Measurements from ENCODE around the gene ATP23. TPM values are rescaled to one million over a fixed set of nuclear protein-coding genes. Genes with fewer than 3 reads are reported as not detected.

The ATP23 gene
- total RNA-seq, 1 experiment from 2014 or later = 10.3 TPM

- peaks cover 62% of the 10 kb centered on the region for H3K4me1 ChIP-seq (ENCODE audit: control insufficient read depth, insufficient read depth, low read length)
- TF ChIP-seq, protein P1, sequence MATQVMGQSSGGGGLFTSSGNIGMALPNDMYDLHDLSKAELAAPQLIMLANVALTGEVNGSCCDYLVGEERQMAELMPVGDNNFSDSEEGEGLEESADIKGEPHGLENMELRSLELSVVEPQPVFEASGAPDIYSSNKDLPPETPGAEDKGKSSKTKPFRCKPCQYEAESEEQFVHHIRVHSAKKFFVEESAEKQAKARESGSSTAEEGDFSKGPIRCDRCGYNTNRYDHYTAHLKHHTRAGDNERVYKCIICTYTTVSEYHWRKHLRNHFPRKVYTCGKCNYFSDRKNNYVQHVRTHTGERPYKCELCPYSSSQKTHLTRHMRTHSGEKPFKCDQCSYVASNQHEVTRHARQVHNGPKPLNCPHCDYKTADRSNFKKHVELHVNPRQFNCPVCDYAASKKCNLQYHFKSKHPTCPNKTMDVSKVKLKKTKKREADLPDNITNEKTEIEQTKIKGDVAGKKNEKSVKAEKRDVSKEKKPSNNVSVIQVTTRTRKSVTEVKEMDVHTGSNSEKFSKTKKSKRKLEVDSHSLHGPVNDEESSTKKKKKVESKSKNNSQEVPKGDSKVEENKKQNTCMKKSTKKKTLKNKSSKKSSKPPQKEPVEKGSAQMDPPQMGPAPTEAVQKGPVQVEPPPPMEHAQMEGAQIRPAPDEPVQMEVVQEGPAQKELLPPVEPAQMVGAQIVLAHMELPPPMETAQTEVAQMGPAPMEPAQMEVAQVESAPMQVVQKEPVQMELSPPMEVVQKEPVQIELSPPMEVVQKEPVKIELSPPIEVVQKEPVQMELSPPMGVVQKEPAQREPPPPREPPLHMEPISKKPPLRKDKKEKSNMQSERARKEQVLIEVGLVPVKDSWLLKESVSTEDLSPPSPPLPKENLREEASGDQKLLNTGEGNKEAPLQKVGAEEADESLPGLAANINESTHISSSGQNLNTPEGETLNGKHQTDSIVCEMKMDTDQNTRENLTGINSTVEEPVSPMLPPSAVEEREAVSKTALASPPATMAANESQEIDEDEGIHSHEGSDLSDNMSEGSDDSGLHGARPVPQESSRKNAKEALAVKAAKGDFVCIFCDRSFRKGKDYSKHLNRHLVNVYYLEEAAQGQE (IDR thresholded peaks at IDR 0.05; ENCODE audit: insufficient read depth in 1 of 2, low read depth in 2 of 2, low read length in 1 of 2) = no peak
- TF ChIP-seq TCF7L2 (IDR thresholded peaks at IDR 0.05; ENCODE audit: low read depth, low read length) = no peak
- TF ChIP-seq, protein P2, sequence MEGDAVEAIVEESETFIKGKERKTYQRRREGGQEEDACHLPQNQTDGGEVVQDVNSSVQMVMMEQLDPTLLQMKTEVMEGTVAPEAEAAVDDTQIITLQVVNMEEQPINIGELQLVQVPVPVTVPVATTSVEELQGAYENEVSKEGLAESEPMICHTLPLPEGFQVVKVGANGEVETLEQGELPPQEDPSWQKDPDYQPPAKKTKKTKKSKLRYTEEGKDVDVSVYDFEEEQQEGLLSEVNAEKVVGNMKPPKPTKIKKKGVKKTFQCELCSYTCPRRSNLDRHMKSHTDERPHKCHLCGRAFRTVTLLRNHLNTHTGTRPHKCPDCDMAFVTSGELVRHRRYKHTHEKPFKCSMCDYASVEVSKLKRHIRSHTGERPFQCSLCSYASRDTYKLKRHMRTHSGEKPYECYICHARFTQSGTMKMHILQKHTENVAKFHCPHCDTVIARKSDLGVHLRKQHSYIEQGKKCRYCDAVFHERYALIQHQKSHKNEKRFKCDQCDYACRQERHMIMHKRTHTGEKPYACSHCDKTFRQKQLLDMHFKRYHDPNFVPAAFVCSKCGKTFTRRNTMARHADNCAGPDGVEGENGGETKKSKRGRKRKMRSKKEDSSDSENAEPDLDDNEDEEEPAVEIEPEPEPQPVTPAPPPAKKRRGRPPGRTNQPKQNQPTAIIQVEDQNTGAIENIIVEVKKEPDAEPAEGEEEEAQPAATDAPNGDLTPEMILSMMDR (IDR thresholded peaks at IDR 0.05) = no peak; the same call in 1 of the 2 replicates
- TF ChIP-seq SIN3A (IDR thresholded peaks at IDR 0.05; ENCODE audit: borderline replicate concordance, insufficient read depth, low read depth, low read length) = no peak
- TF ChIP-seq POLR2AphosphoS5 (IDR thresholded peaks at IDR 0.05; ENCODE audit: low read depth, low read length) = no peak; the same call in 1 of the 2 replicates
- peak; percentile 20 for DNase-seq (ENCODE audit: low read depth, low spot score)
- H3K27ac ChIP-seq (ENCODE audit: low read length) = peak overlapping the region; percentile 97
- ATAC-seq = peak; percentile 76
- peak overlapping the region; percentile 46 to 60 for H3K4me3 ChIP-seq (ENCODE audit: low read depth in 2 of 2, low read length in 2 of 2)
- BruUV-seq (replicated peaks) = no TSS peak
- H3K27me3 ChIP-seq (ENCODE audit: control insufficient read depth, insufficient read depth, low read length) = no peaks in the 10 kb centered on the region
- no peaks in the 10 kb centered on the region for H3K9me3 ChIP-seq (ENCODE audit: control insufficient read depth, insufficient read depth, low read depth, low read length)
- POLR2A ChIA-PET = interaction anchor here (0.5 to 1.4 kb wide), 5 partner anchors 32 to 65 kb away, joined by 3 to 23 read pairs (median 4); partner anchors contain the start of gene CTDSP2
- H3K36me3 ChIP-seq (ENCODE audit: control insufficient read depth, insufficient read depth, low read length) = no peaks in the 10 kb centered on the region
- CTCF ChIA-PET = interaction anchor here (0.5 to 1.4 kb wide), 13 partner anchors 10 to 323 kb away, joined by 3 to 8 read pairs (median 3); partner anchors contain the start of gene AVIL
- intact Hi-C loops (cut with micrococcal nuclease; ENCODE audit: unreplicated experiment) = no loop called here
- in situ Hi-C loops (cut with HindIII; ENCODE audit: low pct_unique_long_range_greater_than_20kb, low sequenced_read_pairs) = no loop called here
Observed at GRCh38 chr12:57896434-57897201, 44.7 kb upstream of the ATP23 start.

DNA sequence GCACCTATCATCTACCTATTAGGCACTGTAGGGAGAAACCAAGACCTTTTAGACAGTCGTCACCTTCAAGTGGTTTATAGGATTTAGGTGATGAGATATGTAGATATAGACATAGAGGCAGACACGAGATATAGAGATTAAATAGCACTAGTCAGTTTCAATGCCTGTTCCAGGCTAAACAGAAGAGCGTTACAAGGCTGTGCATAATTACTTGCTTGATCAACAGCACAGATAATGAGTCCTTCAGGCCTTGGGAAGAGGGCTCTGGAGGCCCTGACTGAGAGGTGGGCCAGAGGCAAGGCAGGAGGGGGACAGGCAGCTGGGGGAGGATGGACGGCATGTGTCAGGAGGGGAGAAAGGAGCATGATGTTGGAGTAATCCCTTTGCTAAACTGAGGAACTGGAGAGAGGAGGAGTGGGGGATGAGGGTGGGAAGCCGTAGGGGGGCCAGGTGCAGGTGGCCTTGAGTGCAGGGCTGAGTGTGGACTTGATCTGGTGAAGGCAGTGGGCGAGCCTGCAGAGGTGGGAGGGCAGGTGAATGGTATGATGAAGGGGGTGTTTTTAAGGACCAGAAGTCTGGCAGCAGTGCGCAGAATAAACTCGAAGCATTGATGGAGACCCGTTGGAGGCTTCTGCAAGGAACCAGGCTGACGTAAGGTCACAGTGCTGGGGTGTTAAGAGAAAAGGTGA, 43.9 kb upstream of the ATP23 start:
- Histone ChIP-seq H3K27ac (ENCODE audit: low read length) (peak overlapping the region; percentile 97), H3K9me3 (ENCODE audit: control insufficient read depth, insufficient read depth, low read depth, low read length) (no peaks in the 10 kb centered on the region), H3K4me1 (ENCODE audit: control insufficient read depth, insufficient read depth, low read length) (peaks cover 57% of the 10 kb centered on the region), H3K36me3 (ENCODE audit: control insufficient read depth, insufficient read depth, low read length) (no peaks in the 10 kb centered on the region), H3K4me3 (ENCODE audit: low read depth in 2 of 2, low read length in 2 of 2) (peak overlapping the region; percentile 46 to 60; a peak in 3 of 4 replicates), H3K27me3 (ENCODE audit: control insufficient read depth, insufficient read depth, low read length) (no peaks in the 10 kb centered on the region)
- ChIA-PET CTCF (interaction anchor here (0.5 to 1.4 kb wide), 12 partner anchors 10 to 324 kb away, joined by 3 to 8 read pairs (median 3); partner anchors contain the start of gene AVIL), POLR2A (interaction anchor here (0.5 to 1.4 kb wide), 4 partner anchors 32 to 53 kb away, joined by 3 to 23 read pairs (median 8); partner anchors contain the start of gene CTDSP2)
- DNase-seq (ENCODE audit: low read depth, low spot score) (no peak), ATAC-seq (peak; percentile 3; the same call in 1 of the 2 replicates)
- no TSS peak for BruUV-seq (replicated peaks)
- in situ Hi-C loops (cut with HindIII; ENCODE audit: low pct_unique_long_range_greater_than_20kb, low sequenced_read_pairs) = no loop called here
- intact Hi-C loops (cut with micrococcal nuclease; ENCODE audit: unreplicated experiment) = no loop called here
- TF ChIP-seq POLR2AphosphoS5 (IDR thresholded peaks at IDR 0.05; ENCODE audit: low read depth, low read length) = no peak
- TF ChIP-seq, protein P2 (IDR thresholded peaks at IDR 0.05) = peak; percentile 45
- TF ChIP-seq SIN3A (IDR thresholded peaks at IDR 0.05; ENCODE audit: borderline replicate concordance, insufficient read depth, low read depth, low read length) = no peak
